ENCODE results near the gene ARL15. TPM values are rescaled to one million over a fixed set of nuclear protein-coding genes. Genes with fewer than 3 reads are reported as not detected.

The ARL15 gene
- total RNA-seq, 2 donors from 2014 or later: 14.3 to 24.1 TPM

GRCh38 chr5:54230936-54231685, 79.3 kb downstream of the ARL15 start:
- no peaks in the 10 kb centered on the region for H3K27me3 ChIP-seq
- H3K9me3 ChIP-seq: no peaks in the 10 kb centered on the region
- no peak overlapping the region for H3K27ac ChIP-seq
- ATAC-seq (no peak), DNase-seq (no peak)
- TF ChIP-seq POLR2A (IDR thresholded peaks at IDR 0.05): no peak
- TF ChIP-seq, protein P1, sequence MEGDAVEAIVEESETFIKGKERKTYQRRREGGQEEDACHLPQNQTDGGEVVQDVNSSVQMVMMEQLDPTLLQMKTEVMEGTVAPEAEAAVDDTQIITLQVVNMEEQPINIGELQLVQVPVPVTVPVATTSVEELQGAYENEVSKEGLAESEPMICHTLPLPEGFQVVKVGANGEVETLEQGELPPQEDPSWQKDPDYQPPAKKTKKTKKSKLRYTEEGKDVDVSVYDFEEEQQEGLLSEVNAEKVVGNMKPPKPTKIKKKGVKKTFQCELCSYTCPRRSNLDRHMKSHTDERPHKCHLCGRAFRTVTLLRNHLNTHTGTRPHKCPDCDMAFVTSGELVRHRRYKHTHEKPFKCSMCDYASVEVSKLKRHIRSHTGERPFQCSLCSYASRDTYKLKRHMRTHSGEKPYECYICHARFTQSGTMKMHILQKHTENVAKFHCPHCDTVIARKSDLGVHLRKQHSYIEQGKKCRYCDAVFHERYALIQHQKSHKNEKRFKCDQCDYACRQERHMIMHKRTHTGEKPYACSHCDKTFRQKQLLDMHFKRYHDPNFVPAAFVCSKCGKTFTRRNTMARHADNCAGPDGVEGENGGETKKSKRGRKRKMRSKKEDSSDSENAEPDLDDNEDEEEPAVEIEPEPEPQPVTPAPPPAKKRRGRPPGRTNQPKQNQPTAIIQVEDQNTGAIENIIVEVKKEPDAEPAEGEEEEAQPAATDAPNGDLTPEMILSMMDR (IDR thresholded peaks at IDR 0.05): no peak
- H3K4me3 ChIP-seq: no peak overlapping the region
- no peaks in the 10 kb centered on the region for H3K36me3 ChIP-seq (replicated peaks in 1 of 2; ENCODE audit: insufficient read depth in 1 of 2, low read depth in 2 of 2)
- 59 to 66% methylated on average over 3 of the region's 3 CpGs for WGBS, 2 donors
- no peaks in the 10 kb centered on the region for H3K4me1 ChIP-seq
- intact Hi-C loops (cut with DNase I): no loop called here

DNA sequence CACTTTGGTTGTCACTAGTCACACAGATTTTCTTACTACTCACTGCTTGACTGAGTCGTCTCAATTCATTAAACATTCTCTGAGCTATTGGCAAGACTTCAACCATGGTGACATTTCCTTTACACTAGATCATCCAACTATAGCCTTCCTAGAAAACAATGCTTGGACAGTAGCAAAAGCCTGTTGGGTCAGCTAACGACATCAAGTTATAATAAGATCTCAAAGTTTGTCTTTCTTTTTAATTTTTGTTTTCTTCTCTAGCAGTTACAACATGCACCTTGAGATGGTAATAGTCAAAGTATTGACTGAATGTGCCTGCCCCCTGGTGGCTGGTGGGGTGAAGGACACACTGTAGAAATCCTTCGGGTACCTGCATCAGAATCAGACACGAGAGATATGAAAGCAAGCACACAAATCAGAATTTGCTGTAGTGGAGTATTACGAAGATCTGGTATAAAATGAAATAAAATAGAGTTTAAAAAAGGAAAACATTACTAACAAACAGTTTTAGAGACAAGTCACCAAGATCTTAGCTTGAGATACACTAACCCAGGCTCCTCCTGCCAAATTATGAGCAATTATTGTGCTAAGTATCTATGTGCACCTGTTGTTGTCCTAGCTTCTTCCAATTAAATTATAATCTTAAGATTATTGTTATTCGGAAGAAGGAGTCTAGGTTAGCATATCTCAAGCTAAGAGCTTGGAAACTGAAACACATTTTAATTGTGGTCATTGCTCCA, 81.2 kb downstream of the ARL15 start:
- WGBS, 2 donors: 4 to 7% methylated on average over 6 of the region's 6 CpGs
- DNase-seq: peak; percentile 75 to 86 (median 78)
- Histone ChIP-seq H3K9me3 (no peaks in the 10 kb centered on the region), H3K36me3 (replicated peaks in 1 of 2; ENCODE audit: insufficient read depth in 1 of 2, low read depth in 2 of 2) (no peaks in the 10 kb centered on the region), H3K27me3 (no peaks in the 10 kb centered on the region), H3K4me3 (no peak overlapping the region), H3K4me1 (no peaks in the 10 kb centered on the region), H3K27ac (no peak overlapping the region)
- no peak for TF ChIP-seq POLR2A (IDR thresholded peaks at IDR 0.05)
- TF ChIP-seq, protein P1 (IDR thresholded peaks at IDR 0.05): peak; percentile 76 to 98 (median 83)
- ATAC-seq: peak; percentile 73
- intact Hi-C loops (cut with DNase I): no loop called here

DNA sequence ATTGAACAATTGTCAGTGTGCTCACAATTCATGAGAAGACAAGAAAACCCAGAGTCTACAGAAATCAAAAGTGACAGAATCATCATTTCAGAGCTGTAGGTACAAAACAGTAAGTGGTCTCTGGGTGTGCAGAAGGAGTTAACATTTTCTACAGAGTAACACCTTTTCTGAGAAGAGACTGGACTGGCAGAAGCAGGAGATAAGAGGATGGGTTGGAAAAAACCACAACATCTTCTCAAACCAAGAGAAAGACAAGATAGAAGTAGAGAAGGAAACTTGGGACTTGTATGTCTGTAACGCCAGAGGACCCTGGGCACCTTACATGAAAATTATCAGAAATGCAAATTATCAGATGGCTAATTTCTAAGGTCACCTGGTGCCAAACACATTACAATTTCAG, 82.6 kb downstream of the ARL15 start:
- ATAC-seq (no peak), DNase-seq (no peak)
- Histone ChIP-seq H3K4me3 (no peak overlapping the region), H3K27ac (no peak overlapping the region), H3K4me1 (no peaks in the 10 kb centered on the region), H3K9me3 (no peaks in the 10 kb centered on the region), H3K27me3 (no peaks in the 10 kb centered on the region), H3K36me3 (replicated peaks in 1 of 2; ENCODE audit: insufficient read depth in 1 of 2, low read depth in 2 of 2) (no peaks in the 10 kb centered on the region)
- intact Hi-C loops (cut with DNase I): no loop called here
- TF ChIP-seq, protein P1 (IDR thresholded peaks at IDR 0.05): no peak
- TF ChIP-seq POLR2A (IDR thresholded peaks at IDR 0.05): no peak
- 79 to 87% methylated on average over 1 of the region's 1 CpG for WGBS, 2 donors

GRCh38 chr5:54227109-54227508, 83.3 kb downstream of the ARL15 start:
- H3K36me3 ChIP-seq (replicated peaks in 1 of 2; ENCODE audit: insufficient read depth in 1 of 2, low read depth in 2 of 2): no peaks in the 10 kb centered on the region
- H3K4me1 ChIP-seq: no peaks in the 10 kb centered on the region
- no peak for ATAC-seq
- no peak overlapping the region for H3K4me3 ChIP-seq
- intact Hi-C loops (cut with DNase I): no loop called here
- 73 to 77% methylated on average over 3 of the region's 3 CpGs for WGBS, 2 donors
- no peaks in the 10 kb centered on the region for H3K9me3 ChIP-seq
- H3K27ac ChIP-seq: no peak overlapping the region
- no peaks in the 10 kb centered on the region for H3K27me3 ChIP-seq
- no peak for DNase-seq
- no peak for TF ChIP-seq POLR2A (IDR thresholded peaks at IDR 0.05)
- TF ChIP-seq, protein P1 (IDR thresholded peaks at IDR 0.05): no peak
